GOT3 (cell line): ENCODE results near the gene PSTPIP1.

Source experiments
- DNase-seq: peaks from one replicate; lab custom pipeline; 2025; ENCODE audit warnings: mixed read lengths; lab: John Stamatoyannopoulos, UW

The PSTPIP1 gene

GRCh38 chr15:76998663-76999285, 3.8 kb downstream of the PSTPIP1 start:
- DNase-seq: no peak

GRCh38 chr15:76999996-77000395, 5.1 kb downstream of the PSTPIP1 start:
- no peak for DNase-seq

GRCh38 chr15:77001351-77001750, 6.4 kb downstream of the PSTPIP1 start:
- no peak for DNase-seq

GRCh38 chr15:77001966-77002365, 7.0 kb downstream of the PSTPIP1 start:
- no peak for DNase-seq

DNA sequence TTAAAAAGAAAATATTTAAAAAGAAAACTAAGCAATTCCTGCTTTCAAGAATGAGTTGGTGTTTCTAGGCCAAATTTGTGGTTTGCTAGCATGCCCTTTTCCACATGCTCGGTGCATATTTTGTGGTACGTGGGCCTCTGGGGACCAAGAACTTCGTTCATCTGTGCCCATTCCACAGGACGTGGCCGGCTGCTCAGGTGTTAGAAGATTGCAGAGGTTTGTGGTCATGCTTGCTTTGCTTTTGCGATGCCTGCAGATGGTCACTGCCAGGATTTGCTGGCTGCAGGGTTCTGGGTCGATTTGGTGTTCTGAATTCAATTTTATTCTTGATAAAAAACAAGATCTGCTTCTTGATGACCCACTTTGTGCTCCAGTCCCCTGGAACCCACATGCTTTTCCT, 7.5 kb downstream of the PSTPIP1 start:
- DNase-seq: no peak

DNA sequence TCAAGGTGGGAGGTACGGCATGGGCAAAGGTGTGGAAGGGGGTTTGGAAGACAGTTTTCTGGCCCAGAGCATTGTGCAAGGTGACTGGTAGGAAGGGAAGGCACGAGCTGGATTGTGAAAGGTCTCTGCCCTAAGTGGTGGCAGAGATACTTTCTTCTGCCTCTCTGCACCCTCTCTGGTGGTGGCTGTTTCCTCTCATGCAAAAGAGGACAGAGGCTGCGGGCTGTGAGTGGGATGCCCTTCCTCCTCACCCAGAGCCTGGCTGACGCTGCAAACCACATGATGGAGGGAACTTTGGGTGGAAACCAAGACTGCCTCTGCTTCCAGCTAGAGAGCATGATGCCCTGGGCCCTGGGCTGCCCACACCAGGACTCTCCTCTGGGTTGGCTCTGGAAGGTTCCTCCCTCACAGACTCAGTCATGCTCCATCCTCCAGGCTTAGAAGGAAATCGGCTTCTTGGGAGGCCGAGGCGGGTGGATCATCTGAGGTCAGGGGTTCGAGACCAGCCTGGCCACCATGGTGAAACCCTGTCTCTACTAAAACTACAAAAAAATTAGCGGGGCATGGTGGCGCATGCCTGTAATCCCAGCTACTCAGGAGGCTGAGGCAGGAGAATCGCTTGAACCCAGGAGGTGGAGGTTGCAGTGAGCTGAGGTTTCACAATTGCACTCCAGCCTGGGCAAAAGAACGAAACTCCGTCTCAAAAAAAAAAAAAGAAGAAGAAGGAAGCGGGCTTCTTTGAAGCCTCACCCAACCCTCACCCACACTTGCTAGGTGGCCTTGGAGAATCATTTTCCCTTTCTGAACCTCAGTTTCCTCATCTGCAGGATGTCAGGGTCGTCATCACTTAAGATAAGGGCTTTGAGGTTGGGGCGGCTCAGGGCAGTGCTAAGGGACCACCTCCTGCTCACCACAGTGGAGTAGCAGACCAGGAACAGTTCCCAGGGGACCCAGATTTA, 8.3 kb downstream of the PSTPIP1 start:
- no peak for DNase-seq

- no peak for DNase-seq
Observed at GRCh38 chr15:77004189-77004588, 9.3 kb downstream of the PSTPIP1 start.

DNA sequence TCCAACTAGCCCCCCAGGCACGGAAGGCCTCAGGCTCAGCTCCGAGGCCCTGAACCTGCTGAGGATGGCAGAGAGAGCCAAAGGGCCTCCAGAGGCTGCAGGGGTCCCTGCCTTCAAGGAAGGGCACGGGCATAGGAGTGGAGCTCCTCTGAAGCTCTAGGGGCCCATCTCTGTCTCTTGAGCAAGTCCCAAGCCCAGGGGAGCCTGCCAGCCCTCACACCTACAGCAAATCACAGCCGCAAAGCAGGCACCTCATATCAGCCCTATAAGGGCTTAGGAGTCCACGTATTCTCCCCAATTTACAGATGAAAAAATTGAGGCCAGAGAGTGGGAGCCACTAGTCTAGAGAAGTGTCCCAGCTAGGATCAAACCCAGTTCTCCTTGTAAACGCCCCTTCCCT, 14.2 kb downstream of the PSTPIP1 start:
- DNase-seq: no peak

DNA sequence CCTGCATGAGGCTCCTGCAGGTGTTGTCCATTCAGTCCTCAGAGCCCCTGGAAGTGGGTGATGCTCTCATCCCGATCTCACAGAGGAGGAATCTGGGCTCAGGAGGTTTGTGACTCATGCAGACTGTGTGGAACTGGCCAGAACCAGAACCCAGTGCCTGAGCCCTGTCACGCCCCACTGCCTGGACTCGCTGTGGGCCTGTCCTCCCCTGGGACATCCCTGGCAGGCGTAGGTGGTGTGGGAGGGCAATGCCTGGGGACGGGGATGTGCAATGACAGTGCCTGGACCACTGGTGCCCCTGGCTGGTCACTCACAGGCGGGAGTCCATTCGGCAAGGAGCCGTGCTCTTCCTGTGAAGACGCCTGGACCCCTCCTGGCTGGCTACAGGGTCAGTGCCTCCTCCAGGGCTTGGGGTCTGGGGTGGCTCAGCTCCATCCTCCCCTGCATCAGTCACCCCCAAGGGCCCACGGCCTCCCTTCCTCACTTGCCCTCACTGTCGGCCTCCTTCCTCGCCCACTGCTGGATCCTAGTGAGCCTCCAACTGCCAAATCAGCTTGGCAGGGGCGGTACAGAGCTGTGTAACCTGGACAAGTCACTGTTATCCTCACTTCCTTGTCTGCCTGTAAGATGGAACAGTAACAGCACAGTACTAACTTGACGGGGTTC, 14.9 kb downstream of the PSTPIP1 start:
- DNase-seq: no peak

DNA sequence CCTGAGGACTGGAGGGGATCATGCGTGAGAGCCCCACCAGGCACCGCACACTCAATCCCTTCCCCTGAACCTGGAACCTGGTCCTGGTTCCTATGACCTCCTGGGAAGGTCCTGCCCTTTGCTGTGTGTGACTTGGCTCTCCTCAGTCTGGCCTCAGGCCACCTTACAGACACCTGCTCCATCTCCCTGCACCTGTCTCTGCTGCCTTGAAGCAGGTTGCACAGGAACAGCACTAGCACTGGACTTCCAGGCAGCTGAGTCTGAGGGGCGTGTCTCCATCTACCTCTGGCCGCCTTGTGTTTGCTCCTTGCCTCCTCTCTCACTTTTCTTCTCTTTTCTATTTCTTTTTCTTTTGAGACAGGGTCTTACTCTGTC, 15.4 kb downstream of the PSTPIP1 start:
- no peak for DNase-seq

- DNase-seq: no peak
Observed at GRCh38 chr15:77010857-77011256, 15.9 kb downstream of the PSTPIP1 start.

- no peak for DNase-seq
Observed at GRCh38 chr15:77012117-77012712, 17.3 kb downstream of the PSTPIP1 start.

DNA sequence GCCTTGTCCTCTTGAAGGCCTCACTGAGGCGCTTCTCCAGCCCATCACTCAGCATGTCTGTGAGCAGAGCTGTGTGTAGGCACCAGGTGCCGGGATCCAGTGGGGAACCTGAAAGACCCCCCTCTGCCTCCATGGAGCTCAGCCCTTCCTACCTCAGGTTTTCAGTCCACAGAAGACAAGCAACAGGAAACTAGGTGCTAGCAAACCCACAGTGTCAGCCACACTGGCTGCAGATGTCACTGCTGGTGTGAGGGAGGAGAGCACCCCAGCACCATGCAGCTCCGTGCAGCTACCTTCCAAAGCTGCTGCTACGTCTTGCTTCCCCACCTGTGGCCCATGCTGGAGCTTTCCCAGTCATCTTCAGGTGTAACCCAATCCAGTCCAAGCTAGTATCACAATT, 17.9 kb downstream of the PSTPIP1 start:
- DNase-seq: no peak

DNA sequence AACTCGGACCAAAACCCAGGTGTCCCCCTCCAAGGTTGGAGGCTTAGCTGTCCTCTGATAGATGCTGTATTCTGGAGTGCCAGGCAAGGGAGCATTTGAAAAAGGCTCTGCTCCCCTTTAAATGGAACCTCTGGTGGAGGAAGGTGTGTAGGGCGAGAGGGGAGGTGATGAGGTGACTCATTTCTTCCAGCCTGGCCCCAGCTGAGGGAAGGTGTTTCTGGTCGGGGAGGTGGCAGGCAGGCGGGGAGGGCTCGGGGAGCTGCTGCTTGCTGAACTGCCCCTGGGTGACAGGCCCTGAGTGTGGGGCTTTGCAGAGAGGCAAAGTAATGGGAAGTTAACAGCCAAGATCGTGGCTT, 18.8 kb downstream of the PSTPIP1 start:
- DNase-seq: no peak

DNA sequence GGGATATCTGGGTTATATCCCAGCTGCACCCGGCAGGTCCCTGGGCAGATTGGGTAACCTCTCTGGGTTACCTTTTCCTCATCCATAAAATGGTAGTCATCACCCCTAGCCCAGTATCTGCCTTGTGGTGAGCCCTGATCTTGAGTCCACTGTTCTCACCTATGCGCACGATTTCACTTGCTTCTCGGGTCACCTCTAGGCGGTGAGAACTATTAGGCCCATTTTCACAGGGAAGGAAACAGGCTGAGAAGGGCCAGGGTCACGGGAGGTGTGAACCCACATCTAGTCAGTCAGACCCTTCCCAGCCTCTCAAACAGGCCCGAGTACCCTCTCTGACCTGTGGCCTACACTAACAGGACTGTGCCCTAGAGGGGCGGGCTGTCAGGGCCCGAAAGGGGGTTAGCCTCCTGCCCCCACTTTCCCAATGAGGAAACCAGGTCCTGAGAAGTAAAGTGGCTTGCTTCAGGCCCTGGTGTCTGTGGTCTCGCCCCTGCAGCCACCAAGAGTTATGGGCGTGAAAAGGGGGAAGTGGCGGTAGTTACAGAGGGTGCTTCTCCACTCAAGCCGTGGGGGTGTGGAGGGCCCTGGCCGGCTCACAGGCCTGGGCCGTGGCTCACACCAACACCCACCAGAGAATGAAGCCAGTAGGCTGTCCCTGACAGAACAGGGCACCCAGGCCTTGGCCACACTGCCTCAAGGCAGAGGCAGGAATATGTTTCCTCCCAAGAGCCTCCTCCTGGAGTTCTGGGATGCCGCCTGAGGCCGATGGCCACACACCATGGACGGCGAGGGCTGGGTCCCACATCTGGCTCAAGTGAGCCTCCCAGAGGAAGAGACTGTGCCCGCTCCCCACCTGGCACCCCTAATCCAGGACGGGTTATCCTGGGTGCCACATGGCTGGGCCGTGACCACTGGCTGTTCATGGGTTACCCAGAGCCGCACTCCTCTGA, 19.5 kb downstream of the PSTPIP1 start:
- DNase-seq: no peak

DNA sequence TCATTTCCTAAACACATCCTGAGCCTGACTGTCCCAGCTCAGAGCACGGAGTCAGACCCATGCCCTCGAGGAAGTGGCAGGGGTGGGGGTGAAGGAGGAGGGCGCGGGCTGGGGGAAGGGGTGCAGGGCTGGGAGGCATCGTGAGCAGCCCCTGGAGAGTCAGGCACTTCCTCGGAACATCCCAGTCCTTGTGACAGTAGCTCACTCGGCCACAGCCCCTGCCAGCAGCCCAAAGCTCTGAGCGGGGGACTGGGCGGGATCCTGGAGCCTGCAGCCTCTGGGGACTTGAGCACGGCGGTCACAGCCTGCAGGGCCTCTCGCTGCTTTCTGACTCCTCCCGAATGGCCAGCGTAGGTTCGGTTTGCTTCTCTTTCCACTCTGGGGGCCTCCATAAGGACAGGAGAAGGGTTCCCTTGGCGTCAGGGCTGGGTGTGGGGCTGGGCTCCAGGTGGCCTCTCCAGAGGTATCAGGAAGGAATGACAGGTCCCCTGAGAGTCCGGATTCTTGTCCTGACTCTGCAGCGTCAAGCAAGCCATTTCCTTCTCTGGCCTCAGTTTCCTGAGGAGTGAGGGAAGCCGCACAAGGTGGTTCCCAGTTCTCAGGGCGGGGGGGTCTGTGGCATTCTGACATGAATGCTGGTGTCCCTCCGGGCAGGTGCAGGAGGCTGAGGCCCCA, 20.9 kb downstream of the PSTPIP1 start:
- no peak for DNase-seq

GRCh38 chr15:77016321-77016695, 21.4 kb downstream of the PSTPIP1 start:
- DNase-seq: no peak

DNA sequence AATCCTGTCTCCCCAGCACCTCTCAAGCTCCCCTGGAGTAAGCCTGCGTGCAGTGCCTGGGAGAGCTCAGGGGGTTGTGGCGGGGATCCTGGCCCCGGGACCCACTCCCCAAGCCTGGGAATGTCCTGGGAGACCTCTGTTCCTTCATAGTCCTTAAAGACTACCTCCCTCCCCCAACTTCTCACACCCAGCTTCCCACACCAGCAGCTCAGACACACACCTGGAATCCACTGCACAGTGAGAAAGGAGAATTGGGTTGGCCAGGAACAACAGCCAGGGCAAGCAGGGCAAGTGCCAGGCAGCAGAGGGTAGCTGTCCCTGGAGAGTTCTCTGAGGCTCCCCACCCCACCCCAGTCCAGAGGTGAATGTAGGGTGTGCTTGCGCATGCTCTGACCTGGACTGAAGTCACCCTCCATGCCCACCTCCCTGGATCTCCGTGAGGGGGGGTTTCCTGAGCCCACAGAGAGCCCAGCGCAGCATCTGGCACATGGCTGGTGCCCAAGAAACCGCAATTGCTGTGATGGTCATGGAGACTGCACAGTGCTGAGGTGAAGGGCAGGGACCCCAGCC, 22.2 kb downstream of the PSTPIP1 start:
- no peak for DNase-seq

DNA sequence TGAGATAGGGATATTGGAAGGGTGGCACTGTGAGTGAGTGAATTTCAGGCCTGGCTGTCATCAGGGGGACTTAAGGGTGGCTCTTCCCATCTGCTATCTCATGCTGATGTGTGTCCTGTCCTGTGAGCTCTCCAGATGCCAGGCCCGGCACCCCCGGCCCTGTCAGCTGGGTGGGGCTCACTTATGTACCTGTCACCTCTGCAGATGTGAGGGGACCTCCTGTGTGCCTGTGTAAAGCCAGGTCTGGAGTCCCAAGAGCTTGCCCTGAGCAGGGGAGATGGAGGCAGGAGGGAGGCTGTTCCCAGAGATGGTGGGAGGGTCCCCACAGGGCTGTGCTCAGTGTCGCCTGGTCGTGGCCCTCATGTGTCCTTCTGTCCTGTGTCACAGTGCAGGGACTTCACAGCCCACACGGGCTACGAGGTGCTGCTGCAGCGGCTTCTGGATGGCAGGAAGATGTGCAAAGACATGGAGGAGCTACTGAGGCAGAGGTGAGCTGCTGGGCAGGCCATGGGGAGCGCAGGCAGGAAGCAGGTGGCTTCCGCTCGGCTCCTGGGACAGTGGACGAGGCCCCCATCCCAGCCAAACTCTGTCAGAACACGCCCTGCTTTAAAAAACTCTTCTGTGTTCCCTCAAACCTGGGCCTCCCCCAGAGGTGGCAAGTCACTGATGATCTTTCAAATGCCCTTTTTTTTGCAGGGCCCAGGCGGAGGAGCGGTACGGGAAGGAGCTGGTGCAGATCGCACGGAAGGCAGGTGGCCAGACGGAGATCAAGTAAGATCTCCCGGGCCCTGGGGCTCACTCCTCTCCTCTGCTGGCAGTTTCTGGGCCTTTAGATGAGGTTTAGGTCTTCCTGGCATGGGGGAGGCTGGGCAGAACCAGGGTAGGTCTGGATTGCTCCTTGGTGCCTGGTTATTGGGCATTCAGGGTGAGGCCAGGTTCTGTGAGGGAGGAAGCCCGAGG, 23.1 kb downstream of the PSTPIP1 start:
- no peak for DNase-seq
